HCT116 (cell line): ENCODE measurements around the gene DBN1. TPM values are rescaled to one million over a fixed set of nuclear protein-coding genes. Genes with fewer than 3 reads are reported as not detected.

Experiments
- ATAC-seq: fragments of 200-7000 bp; cut with Tn5 transposase; 2 replicates; pipeline ENCODE4 v1.9.1; 2020; ENCODE audit warnings: mild to moderate bottlenecking, moderate library complexity
- BruUV-seq: library from RNA; stranded (reverse); fragments of 400-500 nt; replicated peaks from 2 replicates; lab custom pipeline; 2021; lab: Mats Ljungman, UMichigan
- CTCF ChIA-PET: fragments of 300-600 bp; sonication (Branson Sonifier 250); formaldehyde crosslinking; loops from one replicate; lab custom pipeline; 2021; ENCODE audit warnings: antibody characterized with exemption; lab: Charles Lee
- POLR2A ChIA-PET: fragments of 300-600, 350-600 bp; sonication (Branson Sonifier 250); formaldehyde crosslinking; loops from one replicate; lab custom pipeline; 2021; ENCODE audit warnings: antibody characterized with exemption; lab: Charles Lee
- RAD21 ChIA-PET, 2 experiments: fragments of 300-600 bp; sonication (Branson Sonifier 250); formaldehyde crosslinking; loops; one replicate each; lab custom pipeline; 2023; ENCODE audit warnings: low total read pairs in 2 of 2; ENCODE audit not compliant: uncharacterized antibody in 2 of 2, unreplicated experiment in 2 of 2, low non-redundant PET in 1 of 2; lab: Charles Lee
- DNase-seq: peaks from one replicate; pipeline ENCODE4 v3.0.0-alpha.2; 2010; ENCODE audit warnings: low read depth, low spot score
- H2AFZ ChIP-seq: fragments of 200-600 bp; shearing (Covaris generic), sonication (generic); 2 replicates; pipeline ENCODE4 v1.6.1; 2017; ENCODE audit warnings: low read depth, mixed run types, mixed read lengths, antibody characterized with exemption, low read length; ENCODE audit not compliant: poor library complexity, severe bottlenecking
- H3K27ac ChIP-seq: 2 replicates; pipeline ENCODE4 v1.5.1; 2012; ENCODE audit warnings: low read depth, low read length
- H3K27me3 ChIP-seq: fragments of 200-600 bp; sonication (generic); 2 replicates; pipeline ENCODE4 v1.6.1; 2016; ENCODE audit warnings: mixed run types, low read length, mixed read lengths; ENCODE audit not compliant: insufficient read depth
- H3K36me3 ChIP-seq, 2 experiments: fragments of 200-500 bp in 1 of 2; fragments of 200-600 bp in 1 of 2; sonication (Bioruptor generic) in 1 of 2; sonication (generic) in 1 of 2; 2 replicates each; pipeline versions ENCODE4 v1.5.1 to v1.6.1; 2014 to 2016; ENCODE audit warnings: low read length in 2 of 2, inconsistent platforms in 1 of 2, mixed read lengths in 1 of 2, mixed run types in 1 of 2; ENCODE audit not compliant: insufficient read depth in 2 of 2, control insufficient read depth in 1 of 2
- H3K4me1 ChIP-seq, 2 experiments: fragments of 200-600 bp in 1 of 2; sonication (generic) in 1 of 2; 2 replicates each; pipeline versions ENCODE4 v1.5.1 to v1.6.1; 2012 to 2017; ENCODE audit warnings: low read length in 2 of 2, inconsistent platforms in 1 of 2, mild to moderate bottlenecking in 1 of 2, mixed read lengths in 1 of 2, mixed run types in 1 of 2, moderate library complexity in 1 of 2; ENCODE audit not compliant: insufficient read depth in 2 of 2, control insufficient read depth in 1 of 2
- H3K4me2 ChIP-seq: fragments of 200-600 bp; sonication (generic); 2 replicates; pipeline ENCODE4 v1.6.1; 2017; ENCODE audit warnings: mixed run types, low read length, mixed read lengths
- H3K4me3 ChIP-seq, 2 experiments: fragments of 200-600 bp in 1 of 2; sonication (generic) in 1 of 2; replicated peaks in 1 of 2; 2 replicates each; pipeline ENCODE4 v1.5.1; 2011 to 2016; ENCODE audit warnings: low read length in 2 of 2, control low read depth in 1 of 2, low read depth in 1 of 2, mild to moderate bottlenecking in 1 of 2, mixed read lengths in 1 of 2, mixed run types in 1 of 2
- H3K79me2 ChIP-seq: fragments of 200-600 bp; sonication (generic); 2 replicates; pipeline ENCODE4 v1.6.1; 2017; ENCODE audit warnings: mild to moderate bottlenecking, mixed run types, low read length, moderate library complexity, mixed read lengths; ENCODE audit not compliant: insufficient read depth
- H3K9ac ChIP-seq: fragments of 200-600 bp; sonication (generic); 2 replicates; pipeline ENCODE4 v1.6.1; 2016; ENCODE audit warnings: low read length, mixed read lengths
- H3K9me2 ChIP-seq: fragments of 200-600 bp; sonication (generic), shearing (Covaris generic); 2 replicates; pipeline ENCODE4 v1.6.1; 2017; ENCODE audit warnings: mixed run types, mild to moderate bottlenecking, moderate library complexity; ENCODE audit not compliant: insufficient read depth
- H3K9me3 ChIP-seq, 2 experiments: fragments of 200-500 bp in 1 of 2; fragments of 200-600 bp in 1 of 2; sonication (Bioruptor generic) in 1 of 2; sonication (generic) in 1 of 2; 2 replicates each; pipeline ENCODE4 v1.6.1; 2014 to 2017; ENCODE audit warnings: low read length in 2 of 2, mixed read lengths in 2 of 2, inconsistent platforms in 1 of 2, low read depth in 1 of 2, mild to moderate bottlenecking in 1 of 2, mixed run types in 1 of 2, moderate library complexity in 1 of 2; ENCODE audit not compliant: control insufficient read depth in 1 of 2, insufficient read depth in 1 of 2
- H4K20me1 ChIP-seq: fragments of 200-600 bp; sonication (generic), shearing (Covaris generic); 2 replicates; pipeline ENCODE4 v1.6.1; 2017; ENCODE audit warnings: mixed run types, mild to moderate bottlenecking, moderate library complexity; ENCODE audit not compliant: insufficient read depth
- EGR1 ChIP-seq: IDR thresholded peaks from 2 replicates; pipeline ENCODE4 v1.6.1; 2012; ENCODE audit warnings: low read depth
- ELF1 ChIP-seq: IDR thresholded peaks from 2 replicates; pipeline ENCODE4 v1.6.1; 2012; ENCODE audit warnings: low read depth, borderline replicate concordance
- EZH2 ChIP-seq: fragments of 200-600 bp; sonication (generic); IDR thresholded peaks from 2 replicates; pipeline ENCODE4 v1.6.1; 2017; ENCODE audit warnings: antibody characterized with exemption, mixed run types
- EZH2phosphoT487 ChIP-seq: fragments of 200-600 bp; IDR thresholded peaks from 2 replicates; pipeline ENCODE4 v1.6.1; 2018; ENCODE audit warnings: antibody characterized with exemption, borderline replicate concordance
- FOSL1 ChIP-seq: IDR thresholded peaks from 2 replicates; pipeline ENCODE4 v1.6.1; 2012; ENCODE audit warnings: low read depth
- MAX ChIP-seq: IDR thresholded peaks from 2 replicates; pipeline ENCODE4 v1.6.1; 2012
- POLR2A ChIP-seq: IDR thresholded peaks from 2 replicates; pipeline ENCODE4 v1.7.0; 2011; ENCODE audit warnings: borderline replicate concordance; ENCODE audit not compliant: insufficient read depth, insufficient read length; ENCODE audit errors: extremely low read depth
- POLR2AphosphoS5 ChIP-seq: IDR thresholded peaks from 2 replicates; pipeline ENCODE4 v1.6.1; 2011; ENCODE audit warnings: mild to moderate bottlenecking, low read depth, low read length, moderate library complexity
- REST ChIP-seq: IDR thresholded peaks from 2 replicates; pipeline ENCODE4 v1.6.1; 2012; ENCODE audit warnings: low read depth
- SP1 ChIP-seq: IDR thresholded peaks from 2 replicates; pipeline ENCODE4 v1.6.1; 2012; ENCODE audit warnings: low read depth
- ZBTB33 ChIP-seq: IDR thresholded peaks from 2 replicates; pipeline ENCODE4 v1.6.1; 2011; ENCODE audit warnings: mild to moderate bottlenecking, low read length, moderate library complexity; ENCODE audit not compliant: insufficient replicate concordance; ENCODE audit errors: extremely low read depth
- ZFX ChIP-seq: fragments of 450-650 bp; IDR thresholded peaks from 2 replicates; pipeline ENCODE4 v1.6.1; 2017
- ZNF274 ChIP-seq: fragments of 200-500 bp; sonication (Bioruptor generic); IDR thresholded peaks from 2 replicates; pipeline ENCODE4 v1.6.1; 2014; ENCODE audit warnings: mild to moderate bottlenecking, low read depth, low read length, inconsistent platforms
- intact Hi-C: fragments of 100-400 bp; cut with micrococcal nuclease; formaldehyde crosslinking; loops from 2 replicates; pipeline ENCODE4 v1.10.0; 2022
- total RNA-seq: library from RNA; stranded (reverse); gene quantifications from one replicate; pipeline ENCODE4 v1.2.1, GENCODE V29; 2021; ENCODE audit not compliant: unreplicated experiment

DBN1 gene
- total RNA-seq, 1 experiment from 2014 or later = 144 TPM

GRCh38 chr5:177498013-177498787, 24.8 kb upstream of the DBN1 start:
- ChIA-PET POLR2A (interaction anchor here (0.8 to 6.4 kb wide), 14 partner anchors 18 to 412 kb away, joined by 3 to 54 read pairs (median 4); partner anchors contain the start of genes DDX41 and FGFR4), CTCF (interaction anchor here (0.7 to 4.1 kb wide), 10 partner anchors 9 to 128 kb away, joined by 3 to 28 read pairs (median 6); partner anchors contain the start of gene PRR7), RAD21 (interaction anchor here in 1 of 2 experiments (1.0 kb wide), 1 partner anchor 94 kb away, joined by 3 read pairs; no protein-coding TSS in a partner anchor)
- no TSS peak for BruUV-seq
- Histone ChIP-seq H3K4me1 (peaks cover 35 to 55% of the 10 kb centered on the region in 2 experiments), H3K4me2 (peak overlapping the region; percentile 99), H3K9ac (peak overlapping the region; percentile 94), H3K36me3 (peaks cover 0 to 6% of the 10 kb centered on the region in 2 experiments; a peak in 1 of 4 replicates), H3K4me3 (peak overlapping the region; percentile 29 to 89), H3K27ac (peak overlapping the region; percentile 21; the same call in 1 of the 2 replicates), H3K9me3 (no peaks in the 10 kb centered on the region), H3K27me3 (no peaks in the 10 kb centered on the region), H4K20me1 (peaks cover 7% of the 10 kb centered on the region; the same call in 1 of the 2 replicates), H3K79me2 (peaks cover 39% of the 10 kb centered on the region), H3K9me2 (no peaks in the 10 kb centered on the region), H2AFZ (no peak overlapping the region)
- intact Hi-C loops = loop anchor here (5.0 kb wide), 3 partner anchors 96 to 186 kb away; partner anchors contain the start of genes B4GALT7, MXD3 and PFN3
- ATAC-seq (no peak), DNase-seq (no peak)
- no peak for TF ChIP-seq MAX
- TF ChIP-seq POLR2A = no peak
- TF ChIP-seq SP1 = no peak
- TF ChIP-seq POLR2AphosphoS5 = no peak
- no peak for TF ChIP-seq EZH2
- TF ChIP-seq ZNF274 = no peak
- TF ChIP-seq EGR1 = no peak
- no peak for TF ChIP-seq ZFX
- TF ChIP-seq FOSL1 = no peak
- TF ChIP-seq ZBTB33 = no peak
- TF ChIP-seq EZH2phosphoT487 = no peak
- no peak for TF ChIP-seq ELF1
- no peak for TF ChIP-seq REST
